Fibroblast of the conjunctiva (primary cell): ENCODE results near the gene EFCAB9.
"Not testable (repeated sequence)": the region's sequence is repeated elsewhere in the genome, so short reads cannot be mapped to it uniquely, and the experiment has no call there.

Source experiments
- DNase-seq: peaks from one replicate; pipeline ENCODE4 v3.0.0-alpha.2; 2010; ENCODE audit warnings: low read depth

Gene EFCAB9

DNA sequence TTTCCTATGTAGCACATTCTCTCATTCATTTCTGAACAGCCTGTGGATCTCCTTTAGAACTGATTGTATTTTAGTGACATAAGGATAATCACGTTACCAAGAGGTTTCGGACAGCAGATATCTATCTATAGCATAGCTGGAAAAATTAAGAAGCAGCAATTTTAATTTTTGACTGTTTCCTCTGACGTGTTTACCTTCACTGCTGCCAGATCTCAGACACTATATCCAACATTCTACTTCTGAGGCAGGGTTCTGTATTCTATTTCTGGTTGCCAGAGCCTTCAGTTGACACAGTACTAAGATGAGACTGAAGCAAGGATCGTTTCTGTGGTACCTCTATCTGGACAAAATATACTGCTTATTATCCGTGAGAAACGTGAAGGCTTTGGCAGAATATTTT lies at the start of gene EFCAB9:
Gene EFCAB9 (plus strand): TSS at position 301 of the 400 bp plus-strand sequence. CDS start 1 bp downstream, at position 302.
- no peak for DNase-seq

DNA sequence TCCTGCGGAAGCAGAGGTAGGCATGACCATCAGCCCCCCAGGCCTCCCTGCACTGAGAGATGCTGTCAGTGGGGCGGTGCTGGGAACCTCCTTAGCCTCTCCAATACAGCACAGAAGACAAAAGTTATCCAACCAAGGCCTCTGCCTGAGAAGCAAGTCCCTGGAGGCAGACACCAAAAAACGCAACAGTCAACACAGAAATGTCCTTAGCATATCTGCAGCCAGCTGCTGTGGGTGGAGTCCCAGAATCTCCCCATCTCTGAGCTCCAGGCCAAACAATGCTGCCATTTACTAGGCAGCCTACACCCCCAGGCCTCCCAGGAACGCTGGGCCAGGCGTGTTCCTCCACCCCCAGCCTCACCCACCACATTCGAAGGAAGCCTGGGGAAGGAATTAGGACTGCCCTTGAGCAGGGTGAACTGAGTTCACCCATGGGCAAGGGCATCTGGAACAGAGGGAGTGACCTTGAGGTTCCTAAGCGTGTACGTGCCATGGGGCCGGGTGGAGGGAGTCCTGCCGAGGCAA lies 49.6 kb upstream of the EFCAB9 start:
- DNase-seq: no peak

DNA sequence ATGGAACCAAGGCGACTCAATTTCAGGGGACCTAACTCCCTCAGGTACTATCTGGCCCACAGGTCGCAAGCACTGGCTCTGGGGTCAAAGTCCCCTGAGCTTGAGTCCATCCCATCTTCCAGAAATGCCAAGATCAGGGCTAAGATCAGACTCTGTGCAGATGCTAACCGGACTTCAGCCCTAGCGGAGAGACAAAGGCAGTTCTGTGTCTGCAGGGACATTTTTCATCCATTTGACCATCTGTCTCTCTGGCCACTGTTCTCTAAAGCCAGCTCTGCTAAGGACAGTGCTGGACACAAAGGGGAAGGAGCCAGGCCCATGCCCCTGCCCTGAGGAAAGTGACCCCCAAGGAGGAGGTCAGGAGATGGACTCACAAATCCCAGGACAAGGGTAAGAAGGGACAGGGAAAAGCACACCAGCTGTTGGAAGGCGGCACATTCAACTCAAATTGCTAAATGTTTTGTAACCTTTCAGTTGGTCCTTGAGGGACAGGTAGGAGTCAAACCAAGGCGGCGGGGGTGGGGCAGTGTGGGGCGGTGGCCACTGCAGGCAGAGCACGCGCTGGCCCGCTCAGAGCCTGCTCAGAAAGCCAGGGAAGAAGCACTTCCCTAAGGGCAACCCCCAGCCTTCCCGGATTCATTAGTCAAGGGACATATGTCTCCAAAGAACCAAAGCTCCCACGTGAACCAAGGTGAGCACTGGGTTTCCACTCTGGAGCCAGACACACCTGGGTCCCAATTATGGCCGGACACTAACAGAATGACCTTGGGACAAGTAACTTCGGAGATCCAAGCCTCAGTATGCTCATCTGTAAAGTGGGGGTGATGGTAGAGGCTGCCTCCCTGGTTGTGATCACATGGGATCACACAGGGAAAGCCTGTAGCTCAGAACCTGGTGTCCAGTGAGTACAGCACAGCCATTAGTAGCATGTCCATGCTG lies 48.8 kb upstream of the EFCAB9 start:
- no peak for DNase-seq

DNA sequence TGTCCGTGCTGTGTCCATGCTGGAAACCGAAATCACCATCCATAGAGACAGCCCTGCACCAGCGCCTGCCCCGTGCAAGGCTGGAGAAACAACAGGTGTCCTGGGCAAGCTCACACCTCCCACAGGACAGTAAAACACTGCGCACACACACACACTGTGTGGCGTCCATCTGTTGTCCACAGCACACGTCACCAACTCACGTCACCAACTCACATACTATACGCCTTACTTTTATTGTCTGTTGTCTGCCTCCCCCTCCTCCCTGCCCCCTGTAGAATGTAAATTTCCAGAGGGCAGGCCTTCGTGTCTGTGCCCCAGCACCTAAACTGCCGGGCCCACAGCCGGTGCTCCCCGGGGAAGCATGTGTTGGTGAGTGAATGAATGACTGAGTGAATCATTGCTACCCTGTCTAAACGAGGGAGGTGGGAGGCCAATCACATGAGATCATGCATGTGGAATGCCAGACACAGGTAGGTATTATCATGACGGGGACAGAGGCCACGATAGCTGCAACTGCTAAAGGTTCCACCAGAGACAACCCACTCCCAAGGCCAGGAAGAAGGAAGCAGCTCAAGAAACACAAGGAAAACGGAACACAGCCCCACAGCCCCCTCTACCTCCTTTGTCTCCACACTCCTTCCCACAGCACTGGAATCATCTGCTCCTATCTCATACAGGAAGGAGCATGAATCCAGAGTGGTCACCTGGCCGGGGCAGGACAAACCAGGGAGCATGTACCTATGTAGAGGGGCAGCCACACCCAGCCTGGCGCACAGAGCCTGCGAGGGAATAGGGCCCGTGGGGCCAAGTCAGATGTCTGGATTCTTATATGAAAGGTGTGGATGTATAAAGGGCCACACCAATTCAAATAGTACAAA lies 47.9 kb upstream of the EFCAB9 start:
- DNase-seq: no peak

DNA sequence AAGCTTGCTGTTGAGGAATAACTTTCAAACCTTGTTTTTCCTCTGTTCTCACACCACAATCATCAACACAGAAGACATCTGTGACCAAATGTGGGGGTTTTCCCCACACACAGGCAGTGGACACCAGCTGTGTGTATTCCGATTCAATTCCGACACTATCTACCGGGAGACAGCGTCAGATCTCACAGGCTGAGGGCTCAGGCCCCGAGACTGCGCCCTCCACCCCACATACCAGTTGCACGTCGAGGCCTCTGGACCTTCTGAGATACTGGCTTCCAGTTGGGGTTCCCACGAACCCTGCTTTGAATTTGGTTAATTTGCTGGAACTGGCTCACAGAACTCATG lies 47.3 kb upstream of the EFCAB9 start:
- no peak for DNase-seq

DNA sequence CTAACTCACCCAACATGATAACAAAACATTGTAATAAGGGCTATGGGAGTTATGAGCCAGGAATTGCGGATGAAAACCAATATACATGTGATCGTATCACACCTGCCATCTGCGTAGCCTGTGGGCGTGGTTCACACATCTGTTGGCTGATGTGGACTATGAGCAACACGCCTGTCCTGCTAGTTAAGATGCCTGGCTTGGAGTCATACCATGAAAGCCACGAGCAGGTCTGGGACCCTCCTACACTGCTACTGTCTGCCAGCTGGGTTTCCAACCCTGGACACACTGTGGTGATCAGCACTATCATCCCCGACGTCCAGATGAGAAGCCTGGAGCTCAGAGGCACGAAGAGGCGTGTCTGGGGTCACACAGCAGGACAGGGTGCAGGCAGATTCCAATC lies 46.1 kb upstream of the EFCAB9 start:
- no peak for DNase-seq

DNA sequence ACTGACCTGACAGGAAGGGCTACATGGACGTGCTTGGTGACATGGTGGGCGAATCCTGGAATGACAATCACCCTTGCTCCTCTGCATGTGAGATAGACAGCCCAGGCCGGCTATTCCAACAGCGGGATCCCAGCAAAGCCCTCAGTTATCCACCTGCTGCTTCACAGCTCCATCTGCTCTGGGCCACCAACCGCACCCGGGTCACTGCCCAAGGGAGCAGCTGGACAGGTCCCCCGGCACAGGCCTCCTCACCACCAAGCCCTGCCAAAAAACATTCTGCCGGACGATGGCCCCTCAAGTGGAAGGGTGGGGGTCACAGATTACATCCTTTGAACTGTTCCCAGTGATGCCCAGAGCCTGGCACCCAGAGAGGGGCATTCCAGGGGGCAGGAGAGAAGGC lies 45.6 kb upstream of the EFCAB9 start:
- no peak for DNase-seq

DNA sequence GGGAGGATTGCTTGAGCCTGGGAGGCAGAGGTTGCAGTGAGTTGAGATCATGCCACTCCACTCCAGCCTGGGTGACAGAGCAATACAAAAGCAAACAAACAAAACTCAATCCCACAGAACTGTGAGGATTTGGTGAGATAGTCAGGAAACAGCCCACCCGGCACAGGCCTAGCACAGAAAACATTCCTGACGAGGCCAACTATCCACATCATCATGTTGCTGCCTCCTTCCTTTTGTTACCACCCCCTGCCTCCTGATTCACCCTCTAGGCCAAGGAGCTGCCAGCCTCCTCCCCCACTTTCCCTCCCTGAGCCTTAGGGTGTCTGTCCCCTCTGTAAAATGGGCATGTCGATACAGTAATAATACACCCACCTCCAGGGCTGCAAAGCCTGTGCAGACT lies 44.9 kb upstream of the EFCAB9 start:
- DNase-seq: no peak

DNA sequence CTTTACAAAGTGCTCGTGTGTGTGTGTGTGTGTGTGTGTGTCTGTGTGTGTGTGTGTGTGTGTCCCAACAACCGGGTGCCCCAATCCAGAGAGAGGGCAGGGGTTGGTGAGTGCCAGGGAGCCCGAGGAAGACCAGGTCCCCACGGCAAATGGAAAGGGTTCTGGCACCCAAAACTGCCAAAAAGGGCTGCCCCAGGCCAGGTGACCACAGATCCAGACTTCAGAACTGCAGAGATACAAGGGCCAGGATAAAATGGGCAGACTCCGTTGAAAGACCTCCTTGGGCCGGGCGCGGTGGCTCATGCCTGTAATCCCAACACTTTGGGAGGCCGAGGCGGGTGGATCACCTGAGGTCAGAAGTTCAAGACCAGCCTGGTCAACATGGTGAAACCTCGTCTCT lies 44.5 kb upstream of the EFCAB9 start:
- not testable (repeated sequence) for DNase-seq

DNA sequence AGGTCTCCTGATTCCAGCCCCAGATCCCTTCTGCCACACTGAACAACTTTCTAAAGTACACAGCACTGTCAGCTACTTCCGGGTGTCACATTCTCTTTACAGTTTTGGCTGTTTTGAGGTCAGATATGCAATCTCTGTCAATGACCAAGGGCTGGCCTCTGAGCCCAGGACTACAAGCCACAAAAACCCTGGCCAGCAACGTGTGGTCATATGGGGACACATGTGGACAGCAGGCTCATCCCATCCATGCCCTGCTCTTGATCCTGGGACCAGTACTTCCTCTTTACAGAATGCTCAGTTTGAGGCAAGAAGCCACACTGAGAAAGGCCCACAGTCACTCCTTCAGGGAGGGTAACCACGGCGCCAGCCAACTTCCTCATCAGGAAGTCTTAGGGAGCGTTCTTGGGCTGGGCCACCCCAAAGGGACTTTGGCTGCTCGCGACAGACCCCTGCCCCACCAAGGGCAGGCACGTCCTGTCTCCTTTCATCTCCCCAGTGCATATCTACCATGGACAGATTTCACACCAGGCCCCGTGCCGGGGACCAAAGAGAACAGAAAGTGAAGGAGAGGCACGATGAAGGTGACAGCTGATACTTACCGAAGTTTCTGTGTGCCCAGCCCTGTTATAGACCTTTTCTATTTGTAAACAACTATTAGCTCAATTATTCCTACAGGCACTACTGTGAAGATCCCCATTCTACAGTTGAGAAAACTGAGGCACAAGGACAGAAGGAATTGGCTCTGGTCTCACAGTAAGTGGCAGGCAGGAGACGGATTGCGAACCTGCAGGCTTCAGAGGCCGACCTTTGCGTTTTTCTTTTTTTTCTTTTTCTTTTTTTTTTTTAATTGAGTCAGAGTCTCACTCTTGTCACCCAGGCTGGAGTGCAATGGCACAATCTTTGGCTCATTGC lies 43.2 kb upstream of the EFCAB9 start:
- no peak for DNase-seq

DNA sequence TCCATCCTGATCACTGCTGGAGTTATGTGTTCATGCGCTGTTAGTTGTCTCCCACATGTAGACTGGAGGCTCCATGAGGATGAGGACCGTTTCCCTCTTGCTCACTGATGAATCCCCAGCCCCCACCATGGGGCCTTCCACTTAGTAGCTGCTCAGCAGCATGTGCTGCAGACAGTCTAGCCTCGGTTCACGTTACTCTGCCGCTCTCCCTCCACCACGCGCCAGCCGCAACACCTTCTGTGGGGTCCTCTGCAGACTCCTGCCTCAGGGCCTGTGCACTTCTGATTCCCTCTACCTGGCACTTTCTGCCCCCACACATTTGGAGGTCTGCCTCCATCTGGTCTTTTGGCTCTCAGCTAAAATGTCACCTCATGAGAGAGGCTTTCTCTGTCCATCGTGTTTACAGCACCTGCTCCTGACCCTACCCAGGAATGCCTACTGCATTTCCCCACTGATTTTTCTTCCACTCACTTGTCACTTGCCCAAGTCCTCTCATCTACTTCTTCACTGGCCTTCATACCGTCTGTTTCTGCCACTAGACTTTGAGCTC lies 42.2 kb upstream of the EFCAB9 start:
- no peak for DNase-seq

DNA sequence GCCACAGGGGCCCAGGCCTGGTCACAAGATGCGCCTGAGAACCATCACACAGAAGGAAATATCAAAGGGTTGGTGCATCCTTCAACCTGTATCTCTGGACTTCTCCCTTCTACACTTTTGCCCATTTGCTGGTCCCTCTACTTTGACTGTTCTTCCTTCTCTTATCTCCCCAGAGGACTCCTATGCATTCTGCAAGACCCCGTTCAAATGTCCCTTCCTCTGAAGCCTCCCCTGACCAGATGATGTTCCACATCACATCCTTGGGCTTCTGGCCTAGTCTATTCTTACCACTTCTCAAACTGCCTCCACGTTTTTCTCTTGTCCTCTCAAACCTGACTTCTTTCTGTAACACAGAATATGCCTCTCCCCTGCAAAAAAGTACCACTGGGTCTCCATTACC lies 40.3 kb upstream of the EFCAB9 start:
- no peak for DNase-seq

DNA sequence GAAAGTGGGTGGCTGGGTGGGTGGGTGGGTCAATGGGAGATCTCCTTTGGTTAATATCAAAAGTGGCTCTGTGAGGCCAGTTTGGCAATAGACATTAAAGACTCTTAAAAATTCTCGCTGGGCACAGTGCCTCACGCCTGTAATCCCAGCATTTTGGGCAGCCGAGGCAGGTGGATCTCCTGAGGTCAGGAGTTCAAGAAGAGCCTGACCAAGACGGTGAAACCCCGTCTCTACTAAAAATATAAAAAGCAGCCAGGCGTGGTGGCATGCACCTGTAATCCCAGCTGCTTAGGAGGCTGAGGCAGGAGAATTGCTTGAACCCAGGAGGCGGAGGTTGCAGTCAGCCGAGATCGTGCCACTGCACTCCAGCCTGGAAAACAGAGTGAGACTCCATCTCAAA lies 38.9 kb upstream of the EFCAB9 start:
- DNase-seq: not testable (repeated sequence)

DNA sequence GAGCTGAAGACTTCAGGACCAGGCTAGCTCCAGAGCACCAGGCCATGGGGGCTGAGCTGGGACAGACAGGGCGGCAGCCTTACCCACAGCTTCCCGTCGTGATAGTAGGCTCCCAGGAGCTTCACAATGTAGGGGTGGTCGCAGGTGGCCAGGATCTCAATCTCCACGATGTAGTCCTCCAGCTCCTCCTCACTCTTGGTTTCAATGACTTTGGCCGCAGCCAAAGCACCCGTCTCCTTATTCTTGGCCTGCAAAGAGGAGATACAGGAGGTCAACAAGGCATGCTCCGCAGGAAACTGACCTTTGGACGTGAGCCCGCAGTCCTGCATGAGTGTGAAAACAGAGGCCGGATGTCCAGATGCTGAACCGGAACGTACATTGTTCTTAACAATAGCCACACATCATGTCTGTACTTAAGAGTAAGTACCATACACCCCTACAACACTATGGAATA lies 37.4 kb upstream of the EFCAB9 start:
- DNase-seq: no peak

DNA sequence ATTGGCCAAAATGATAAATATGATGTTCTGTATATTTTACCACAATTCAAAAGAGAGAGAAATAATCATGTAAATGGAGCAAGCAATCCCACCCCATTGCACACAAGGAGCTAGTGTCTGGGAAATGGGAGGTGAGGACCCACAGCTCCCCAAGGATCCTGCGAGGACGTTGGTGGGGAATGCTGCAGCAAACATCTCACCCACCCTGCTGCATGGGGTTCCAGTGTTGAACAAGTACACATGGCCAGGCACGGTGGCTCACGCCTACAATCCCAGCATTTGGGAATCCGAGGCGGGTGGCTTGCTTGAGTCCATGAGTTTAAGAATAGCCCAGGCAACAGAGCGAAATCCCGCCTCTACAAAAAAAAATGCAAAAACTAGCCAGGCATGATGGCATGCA lies 35.0 kb upstream of the EFCAB9 start:
- no peak for DNase-seq

DNA sequence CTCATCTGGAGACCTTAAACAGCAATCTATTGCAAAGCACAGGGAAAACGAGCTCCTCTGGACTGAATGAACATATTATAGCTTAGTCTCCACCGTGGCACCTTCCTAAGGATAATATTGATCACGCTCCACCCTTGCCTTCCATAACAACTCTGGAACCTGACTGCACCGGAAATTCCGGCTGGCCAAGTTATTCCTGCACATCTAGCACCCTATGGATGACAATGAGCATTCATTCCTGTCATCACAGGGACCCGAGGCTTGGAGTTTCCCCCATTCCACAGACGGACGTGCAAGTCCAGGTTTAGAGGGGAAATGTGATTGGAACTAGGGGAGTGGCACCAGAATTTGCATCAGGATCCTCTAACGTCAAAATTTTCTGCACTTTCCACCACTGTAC lies 33.5 kb upstream of the EFCAB9 start:
- no peak for DNase-seq

DNA sequence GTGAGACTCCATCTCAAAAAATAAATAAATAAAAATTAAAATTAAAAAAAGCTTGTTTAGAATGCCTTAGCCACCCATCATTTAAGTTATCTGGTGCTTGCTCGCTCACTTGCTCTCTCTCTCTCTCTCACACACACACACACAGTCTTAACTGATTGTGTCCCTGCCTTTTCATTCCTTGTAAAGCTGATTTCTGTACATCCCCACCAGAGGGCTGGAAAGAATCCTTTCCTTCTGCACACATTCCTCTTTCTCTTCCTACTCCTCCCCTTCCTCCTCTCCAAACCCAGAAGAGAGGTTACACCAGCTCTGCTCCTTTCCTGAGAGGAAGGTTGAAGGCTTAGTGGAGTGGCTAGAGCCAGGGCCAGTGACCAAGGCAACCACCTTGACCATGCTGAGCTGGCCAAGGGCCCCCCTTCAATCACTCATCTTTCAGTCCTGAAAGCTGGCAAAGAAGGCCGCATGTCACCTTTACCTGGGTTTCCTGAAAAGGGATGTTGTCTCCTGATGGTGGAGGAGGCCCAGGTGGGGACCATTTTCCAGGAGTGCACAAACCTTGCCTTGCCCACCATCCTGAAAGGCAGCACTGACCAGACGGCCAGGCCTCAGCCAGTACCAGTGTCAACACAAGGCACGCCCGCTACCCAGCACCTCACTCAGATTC lies 31.5 kb upstream of the EFCAB9 start:
- no peak for DNase-seq

DNA sequence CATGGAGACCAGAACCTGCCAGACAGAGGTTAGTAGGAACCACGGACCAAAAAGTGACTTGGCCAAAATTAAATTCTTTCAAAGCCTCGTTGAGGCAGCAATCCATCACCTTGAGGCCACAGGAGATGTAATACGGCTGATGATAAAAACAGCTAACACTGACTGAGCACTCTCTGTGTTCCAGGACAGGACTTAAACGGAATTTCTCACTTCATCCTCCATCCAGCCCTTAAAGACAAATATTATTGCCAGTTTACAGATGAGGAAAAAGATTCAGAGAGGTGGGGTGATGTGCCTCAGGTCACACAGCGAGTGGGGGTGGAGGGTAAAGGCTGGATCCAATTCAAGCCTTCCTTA lies 31.0 kb upstream of the EFCAB9 start:
- DNase-seq: no peak

DNA sequence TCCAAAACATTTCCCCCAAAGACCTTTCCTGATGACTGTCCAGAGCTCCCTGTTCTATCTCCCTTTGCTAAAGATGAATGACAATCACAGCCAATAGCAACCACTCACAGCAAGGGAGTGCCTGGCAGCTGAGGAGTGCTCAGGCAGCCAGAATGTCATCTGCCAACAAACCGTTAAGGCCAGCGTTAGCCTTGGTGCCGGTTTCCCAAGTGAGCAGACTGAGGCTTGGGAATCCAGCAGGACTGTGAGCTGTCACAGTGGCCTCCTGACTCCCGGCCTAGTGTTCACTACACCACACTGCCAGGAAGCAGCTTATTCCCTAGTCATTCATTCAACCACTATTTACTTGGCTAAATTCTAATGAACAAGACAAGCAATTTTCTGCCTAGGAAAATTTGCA lies 30.6 kb upstream of the EFCAB9 start:
- no peak for DNase-seq

DNA sequence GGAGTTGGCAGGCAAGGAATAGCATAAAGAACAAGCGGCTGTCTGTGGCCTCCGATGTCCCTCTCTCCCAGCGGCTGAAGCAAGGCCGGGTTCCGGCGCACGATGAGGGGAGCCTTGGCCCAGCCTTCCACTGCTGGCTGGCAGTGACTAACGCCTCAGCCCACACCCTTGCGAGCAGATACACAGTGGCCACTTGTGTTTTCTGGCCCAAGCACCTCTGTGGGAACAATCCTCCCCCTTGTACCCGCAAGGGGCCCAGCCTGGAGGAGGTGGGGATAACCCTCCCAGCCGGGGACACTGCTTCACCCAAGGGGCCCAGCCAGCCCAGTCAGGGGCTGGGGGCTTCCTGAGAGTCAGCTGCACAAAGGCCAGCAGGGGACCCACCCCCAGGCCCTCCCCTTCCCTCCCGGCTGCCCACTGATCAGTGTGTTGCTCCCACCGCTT lies 29.2 kb upstream of the EFCAB9 start:
- DNase-seq: no peak

DNA sequence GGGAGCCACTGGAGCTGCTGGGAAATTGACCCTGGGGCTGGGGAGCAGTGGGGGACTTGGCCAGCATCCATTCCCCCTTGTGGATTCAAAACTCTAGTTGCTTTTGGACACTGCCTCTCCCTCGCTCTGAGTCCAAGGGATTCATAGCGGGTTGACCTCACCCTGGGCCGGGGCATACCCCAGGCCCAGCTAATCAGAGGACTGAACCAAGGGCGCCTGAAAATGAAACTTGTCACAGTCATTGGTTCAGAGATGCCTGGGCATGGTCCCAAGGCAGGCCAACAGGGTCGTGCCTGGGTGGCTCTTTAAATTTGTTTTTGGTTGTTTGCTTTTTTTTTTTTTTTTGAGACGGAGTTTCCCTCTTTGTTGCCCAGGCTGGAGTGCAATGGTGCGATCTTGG lies 28.5 kb upstream of the EFCAB9 start:
- DNase-seq: no peak
